ENCODE results near the gene NF1. TPM values are rescaled to one million over a fixed set of nuclear protein-coding genes. Genes with fewer than 3 reads are reported as not detected.

Gene NF1
- total and polyA plus RNA-seq, 2 donors (not counting 1 experiment from before 2014, with no cell fraction given): 10.8 to 27.7 TPM

DNA sequence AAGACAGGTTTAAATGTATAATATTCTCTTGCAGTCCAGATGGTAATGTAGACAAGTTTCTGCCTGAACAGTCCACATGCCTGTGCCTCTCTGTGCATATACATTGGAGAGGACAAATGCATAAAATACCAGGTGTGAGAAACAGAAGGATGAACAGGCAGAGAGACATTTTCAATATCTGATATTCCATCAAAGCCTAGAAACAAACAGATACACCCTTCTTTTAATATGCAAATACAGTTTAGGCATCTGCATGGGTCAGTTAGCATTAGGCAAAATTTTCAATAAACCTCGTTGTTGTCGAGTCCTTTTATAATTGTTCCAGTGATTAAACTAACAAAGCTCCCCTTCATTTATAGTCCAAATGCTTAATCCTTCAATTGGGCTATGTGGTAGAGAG lies 201.4 kb downstream of the NF1 start:
- CTCF ChIA-PET: no interaction called here
- POLR2A ChIA-PET: no interaction called here
- H3K27me3 Mint-ChIP-seq: no peaks in the 10 kb centered on the region

GRCh38 chr17:31297090-31297489 lies 202.3 kb downstream of the NF1 start, which contains the start of gene OMG:
Gene OMG (minus strand): TSS chr17:31297239. CDS start chr17:31296331, 908 bp downstream.
- ChIA-PET CTCF (no interaction called here), POLR2A (no interaction called here)
- H3K9ac ChIP-seq (ENCODE audit: low read length): no peak within 1 kb of the TSS
- Mint-ChIP-seq H3K9me3 (ENCODE audit: insufficient read depth) (no peaks in the 10 kb centered on the region), H3K27me3 (no peaks in the 10 kb centered on the region), H3K4me1 (peaks cover 5% of the 10 kb centered on the region), H3K27ac (no peak within 1 kb of the TSS), H3K4me3 (no peak within 1 kb of the TSS)
- ATAC-seq (ENCODE audit: low read depth) (no peak), DNase-seq (no peak)
- peaks cover 0 to 6% of the 10 kb centered on the region in 2 experiments for H3K36me3 ChIP-seq (replicated peaks in 1 of 2; ENCODE audit: control extremely low read depth in 1 of 2, control insufficient read depth in 1 of 2, extremely low read depth in 1 of 2, insufficient read depth in 2 of 2, low read length in 1 of 2)
- no peaks in the 10 kb centered on the region for H3K9me3 ChIP-seq (ENCODE audit: control extremely low read depth in 1 of 3, control insufficient read depth in 2 of 3, insufficient read depth in 1 of 3, low read length in 2 of 3)
- intact Hi-C loops (cut with micrococcal nuclease): no loop called here
- WGBS (ENCODE audit: insufficient coverage): 95% methylated on average over 3 of the region's 7 CpGs
- no peak within 1 kb of the TSS for H3K4me3 ChIP-seq (ENCODE audit: control extremely low read depth in 1 of 5, extremely low read depth in 1 of 5, insufficient read depth in 1 of 5, low read depth in 2 of 5, low read length in 4 of 5)
- TF ChIP-seq, protein P1, sequence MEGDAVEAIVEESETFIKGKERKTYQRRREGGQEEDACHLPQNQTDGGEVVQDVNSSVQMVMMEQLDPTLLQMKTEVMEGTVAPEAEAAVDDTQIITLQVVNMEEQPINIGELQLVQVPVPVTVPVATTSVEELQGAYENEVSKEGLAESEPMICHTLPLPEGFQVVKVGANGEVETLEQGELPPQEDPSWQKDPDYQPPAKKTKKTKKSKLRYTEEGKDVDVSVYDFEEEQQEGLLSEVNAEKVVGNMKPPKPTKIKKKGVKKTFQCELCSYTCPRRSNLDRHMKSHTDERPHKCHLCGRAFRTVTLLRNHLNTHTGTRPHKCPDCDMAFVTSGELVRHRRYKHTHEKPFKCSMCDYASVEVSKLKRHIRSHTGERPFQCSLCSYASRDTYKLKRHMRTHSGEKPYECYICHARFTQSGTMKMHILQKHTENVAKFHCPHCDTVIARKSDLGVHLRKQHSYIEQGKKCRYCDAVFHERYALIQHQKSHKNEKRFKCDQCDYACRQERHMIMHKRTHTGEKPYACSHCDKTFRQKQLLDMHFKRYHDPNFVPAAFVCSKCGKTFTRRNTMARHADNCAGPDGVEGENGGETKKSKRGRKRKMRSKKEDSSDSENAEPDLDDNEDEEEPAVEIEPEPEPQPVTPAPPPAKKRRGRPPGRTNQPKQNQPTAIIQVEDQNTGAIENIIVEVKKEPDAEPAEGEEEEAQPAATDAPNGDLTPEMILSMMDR (IDR thresholded peaks at IDR 0.05): no peak
- TF ChIP-seq EZH2 (IDR thresholded peaks at IDR 0.05; ENCODE audit: borderline replicate concordance, insufficient read depth, low read depth, low read length, poor library complexity, severe bottlenecking): no peak
- H3K27ac ChIP-seq (ENCODE audit: low read length in 2 of 2): no peak within 1 kb of the TSS
- no peak within 1 kb of the TSS for H2AFZ ChIP-seq (ENCODE audit: insufficient read depth, low read depth, low read length, poor library complexity, severe bottlenecking)
- H3K4me2 ChIP-seq (replicated peaks; ENCODE audit: low read depth, low read length, poor library complexity, severe bottlenecking): no peak within 1 kb of the TSS
- H4K20me1 ChIP-seq (ENCODE audit: control insufficient read depth, insufficient read depth, low read length, poor library complexity, severe bottlenecking): peaks cover 3% of the 10 kb centered on the region
- H3K27me3 ChIP-seq (replicated peaks in 1 of 4; ENCODE audit: control extremely low read depth in 1 of 4, control insufficient read depth in 3 of 4, insufficient read depth in 4 of 4, low read length in 3 of 4): no peaks in the 10 kb centered on the region
- peaks cover 17% of the 10 kb centered on the region for H3K79me2 ChIP-seq (ENCODE audit: control insufficient read depth, insufficient read depth, low read length)
- no peaks in the 10 kb centered on the region for H3K4me1 ChIP-seq (ENCODE audit: control insufficient read depth in 2 of 2, insufficient read depth in 2 of 2, low read length in 2 of 2)

More for the DNA sequence above, 201.4 kb downstream of the NF1 start:
- Histone ChIP-seq H3K27ac (ENCODE audit: low read length in 2 of 2) (no peak overlapping the region), H3K9ac (ENCODE audit: low read length) (no peak overlapping the region), H4K20me1 (ENCODE audit: control insufficient read depth, insufficient read depth, low read length, poor library complexity, severe bottlenecking) (no peaks in the 10 kb centered on the region), H3K9me3 (ENCODE audit: control extremely low read depth in 1 of 3, control insufficient read depth in 2 of 3, insufficient read depth in 1 of 3, low read length in 2 of 3) (no peaks in the 10 kb centered on the region), H3K36me3 (replicated peaks in 1 of 2; ENCODE audit: control extremely low read depth in 1 of 2, control insufficient read depth in 1 of 2, extremely low read depth in 1 of 2, insufficient read depth in 2 of 2, low read length in 1 of 2) (peaks cover 0 to 4% of the 10 kb centered on the region in 2 experiments), H3K4me1 (ENCODE audit: control insufficient read depth in 2 of 2, insufficient read depth in 2 of 2, low read length in 2 of 2) (no peaks in the 10 kb centered on the region), H3K4me2 (replicated peaks; ENCODE audit: low read depth, low read length, poor library complexity, severe bottlenecking) (no peak overlapping the region), H3K79me2 (ENCODE audit: control insufficient read depth, insufficient read depth, low read length) (peaks cover 11% of the 10 kb centered on the region), H3K27me3 (replicated peaks in 1 of 4; ENCODE audit: control extremely low read depth in 1 of 4, control insufficient read depth in 3 of 4, insufficient read depth in 4 of 4, low read length in 3 of 4) (no peaks in the 10 kb centered on the region), H3K4me3 (ENCODE audit: control extremely low read depth in 1 of 5, extremely low read depth in 1 of 5, insufficient read depth in 1 of 5, low read depth in 2 of 5, low read length in 4 of 5) (no peak overlapping the region), H2AFZ (ENCODE audit: insufficient read depth, low read depth, low read length, poor library complexity, severe bottlenecking) (no peak overlapping the region)
- intact Hi-C loops (cut with micrococcal nuclease): no loop called here
- Mint-ChIP-seq H3K27ac (no peak overlapping the region), H3K9me3 (ENCODE audit: insufficient read depth) (no peaks in the 10 kb centered on the region), H3K4me3 (no peak overlapping the region), H3K4me1 (peaks cover under 1% of the 10 kb centered on the region)
- WGBS (ENCODE audit: insufficient coverage): no CpG with 5 or more reads among the region's 2 CpGs
- no peak for ATAC-seq (ENCODE audit: low read depth)
- no peak for DNase-seq
- TF ChIP-seq EZH2 (IDR thresholded peaks at IDR 0.05; ENCODE audit: borderline replicate concordance, insufficient read depth, low read depth, low read length, poor library complexity, severe bottlenecking): no peak
- TF ChIP-seq, protein P1 (IDR thresholded peaks at IDR 0.05): no peak
